Measurements from ENCODE around the gene BRD7. TPM values are rescaled to one million over a fixed set of nuclear protein-coding genes. Genes with fewer than 3 reads are reported as not detected.

The BRD7 gene
- total and polyA plus RNA-seq, 2 of the 13 experiments (the other 11 are each of a cell fraction or from before 2014, with no cell fraction given): 82.3 to 149 TPM

- no peak for TF ChIP-seq ZNF639 (CRISPR knock-in tag; conservative IDR thresholded peaks at IDR 0.05)
- TF ChIP-seq BRCA1 (CRISPR knock-in tag; IDR thresholded peaks at IDR 0.05): no peak
- no peak; the same call in 1 of the 2 replicates for TF ChIP-seq SOX13 (IDR thresholded peaks at IDR 0.05)
- peak in 1 of 2 experiments; percentile 47; a peak in 1 of 4 replicates for TF ChIP-seq SOX13 (CRISPR knock-in tag; conservative IDR thresholded peaks at IDR 0.05 in 1 of 2, IDR thresholded peaks at IDR 0.05 in 1 of 2)
- no peak for TF ChIP-seq KIAA2018 (CRISPR knock-in tag; IDR thresholded peaks at IDR 0.05; ENCODE audit: borderline replicate concordance)
- TF ChIP-seq ZC3H4 (CRISPR knock-in tag; IDR thresholded peaks at IDR 0.05; ENCODE audit: borderline replicate concordance): no peak
- no peak for TF ChIP-seq ZNF570 (CRISPR knock-in tag; IDR thresholded peaks at IDR 0.05; ENCODE audit: borderline replicate concordance)
- TF ChIP-seq ZSCAN9 (CRISPR knock-in tag; IDR thresholded peaks at IDR 0.05; ENCODE audit: borderline replicate concordance): peak; percentile 68; the same call in 1 of the 2 replicates
- TF ChIP-seq NFATC3 (CRISPR knock-in tag; IDR thresholded peaks at IDR 0.05): no peak
- 0 out of 2 replicates have a peak, but pooled peaks have one; percentile 58 for TF ChIP-seq SALL2 (CRISPR knock-in tag; IDR thresholded peaks at IDR 0.05)
- no peak for TF ChIP-seq ZNF550 (CRISPR knock-in tag; IDR thresholded peaks at IDR 0.05; ENCODE audit: borderline replicate concordance)
- peak; percentile 24 for TF ChIP-seq ASH2L (IDR thresholded peaks at IDR 0.05; ENCODE audit: insufficient read length, low read depth, low read length)
- peak; percentile 88 for TF ChIP-seq PAXIP1 (CRISPR knock-in tag; conservative IDR thresholded peaks at IDR 0.05)
- peak; percentile 45; the same call in 1 of the 2 replicates for TF ChIP-seq ZMYM4 (CRISPR knock-in tag; IDR thresholded peaks at IDR 0.05)
- no peak for TF ChIP-seq GATA4 (IDR thresholded peaks at IDR 0.05; ENCODE audit: borderline replicate concordance, low read depth)
Measured at GRCh38 chr16:50282955-50283631, 85.7 kb downstream of the BRD7 start (continued).

Data from HepG2 (cell line).